DOHH2 (cell line): Measurements from ENCODE around the gene CRYBG2.
"Not testable (repeated sequence)": the region's sequence is repeated elsewhere in the genome, so short reads cannot be mapped to it uniquely, and the experiment has no call there.

Experiments used
- H3F3A ChIP-seq: fragments of 200-600 bp; sonication (generic), shearing (Covaris generic); 2 replicates; pipeline ENCODE4 v1.6.0; 2016; ENCODE audit warnings: antibody characterized with exemption, mild to moderate bottlenecking; ENCODE audit not compliant: control insufficient read depth, insufficient read depth
- H3K27ac ChIP-seq: fragments of 200-600 bp; sonication (generic); 2 replicates; pipeline ENCODE4 v1.5.1; 2014; ENCODE audit warnings: low read depth, mild to moderate bottlenecking, low read length, moderate library complexity
- H3K27me3 ChIP-seq: fragments of 200-600 bp; sonication (generic); 2 replicates; pipeline ENCODE4 v1.6.1; 2014; ENCODE audit warnings: mild to moderate bottlenecking, low read length, mixed read lengths; ENCODE audit not compliant: control insufficient read depth
- H3K36me3 ChIP-seq: fragments of 200-600 bp; sonication (generic); 2 replicates; pipeline ENCODE4 v1.6.1; 2014; ENCODE audit warnings: mild to moderate bottlenecking, low read length, moderate library complexity, mixed read lengths; ENCODE audit not compliant: control insufficient read depth
- H3K4me1 ChIP-seq: fragments of 200-600 bp; sonication (generic); 2 replicates; pipeline ENCODE4 v1.6.1; 2014; ENCODE audit warnings: mild to moderate bottlenecking, low read length, mixed read lengths; ENCODE audit not compliant: control insufficient read depth
- H3K4me2 ChIP-seq: fragments of 200-600 bp; sonication (generic); 2 replicates; pipeline ENCODE4 v1.6.0; 2014; ENCODE audit warnings: mild to moderate bottlenecking, low read length, moderate library complexity
- H3K4me3 ChIP-seq: fragments of 200-600 bp; sonication (generic); 2 replicates; pipeline ENCODE4 v1.5.1; 2014; ENCODE audit warnings: mild to moderate bottlenecking, low read length, mixed read lengths
- H3K79me2 ChIP-seq: fragments of 200-600 bp; sonication (generic); 2 replicates; pipeline ENCODE4 v1.6.1; 2014; ENCODE audit warnings: mild to moderate bottlenecking, low read length, mixed read lengths; ENCODE audit not compliant: control insufficient read depth
- H3K9me2 ChIP-seq: fragments of 200-600 bp; sonication (generic); replicated peaks from 2 replicates; pipeline ENCODE4 v1.6.1; 2014; ENCODE audit warnings: mild to moderate bottlenecking, low read length, mixed read lengths; ENCODE audit not compliant: control insufficient read depth
- H3K9me3 ChIP-seq: fragments of 200-600 bp; sonication (generic); 2 replicates; pipeline ENCODE4 v1.6.1; 2014; ENCODE audit warnings: antibody characterized with exemption, low read length, mixed read lengths; ENCODE audit not compliant: control insufficient read depth, insufficient read depth
- H4K20me1 ChIP-seq: fragments of 200-600 bp; sonication (generic); 2 replicates; pipeline ENCODE4 v1.6.0; 2014; ENCODE audit warnings: low read depth, mild to moderate bottlenecking, antibody characterized with exemption, low read length, moderate library complexity; ENCODE audit not compliant: control insufficient read depth, insufficient read depth
- EZH2phosphoT487 ChIP-seq: fragments of 200-600 bp; sonication (generic); IDR thresholded peaks from 2 replicates; pipeline ENCODE4 v1.6.1; 2017; ENCODE audit warnings: borderline replicate concordance, mild to moderate bottlenecking, antibody characterized with exemption, low read length, moderate library complexity, mixed read lengths
- TF ChIP-seq, protein P1 (sequence below): fragments of 200-600 bp; sonication (generic); IDR thresholded peaks from one replicate; pipeline ENCODE4 v1.5.1; 2014; ENCODE audit warnings: antibody characterized with exemption, mild to moderate bottlenecking, low read depth, low read length; ENCODE audit not compliant: poor library complexity, severe bottlenecking

Gene CRYBG2

DNA sequence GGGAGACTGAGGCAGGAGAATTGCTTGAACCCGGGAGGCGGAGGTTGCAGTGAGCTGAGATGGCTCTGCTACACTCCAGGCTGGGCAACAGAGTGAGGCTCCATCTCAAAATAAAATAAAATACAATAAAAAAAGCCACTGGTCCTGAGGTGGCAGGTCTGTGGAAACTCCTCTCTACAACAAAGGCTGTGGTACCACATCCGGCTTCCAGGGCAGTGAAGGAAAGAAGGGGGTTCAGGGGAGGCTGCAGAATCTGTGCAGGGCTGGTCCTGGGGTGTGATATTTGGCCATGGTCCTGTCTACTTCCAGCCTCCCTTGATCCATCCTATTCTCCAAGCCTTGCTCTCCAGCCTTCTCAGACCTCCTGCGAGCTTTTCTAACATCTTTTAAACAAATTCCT, 19.4 kb upstream of the CRYBG2 start:
- H3F3A ChIP-seq: no peaks in the 10 kb centered on the region
- no peak overlapping the region for H3K27ac ChIP-seq
- peaks cover 12% of the 10 kb centered on the region for H3K4me1 ChIP-seq
- no peaks in the 10 kb centered on the region for H4K20me1 ChIP-seq
- H3K9me3 ChIP-seq: no peaks in the 10 kb centered on the region
- H3K9me2 ChIP-seq: no peaks in the 10 kb centered on the region
- H3K79me2 ChIP-seq: no peaks in the 10 kb centered on the region
- TF ChIP-seq, protein P1, sequence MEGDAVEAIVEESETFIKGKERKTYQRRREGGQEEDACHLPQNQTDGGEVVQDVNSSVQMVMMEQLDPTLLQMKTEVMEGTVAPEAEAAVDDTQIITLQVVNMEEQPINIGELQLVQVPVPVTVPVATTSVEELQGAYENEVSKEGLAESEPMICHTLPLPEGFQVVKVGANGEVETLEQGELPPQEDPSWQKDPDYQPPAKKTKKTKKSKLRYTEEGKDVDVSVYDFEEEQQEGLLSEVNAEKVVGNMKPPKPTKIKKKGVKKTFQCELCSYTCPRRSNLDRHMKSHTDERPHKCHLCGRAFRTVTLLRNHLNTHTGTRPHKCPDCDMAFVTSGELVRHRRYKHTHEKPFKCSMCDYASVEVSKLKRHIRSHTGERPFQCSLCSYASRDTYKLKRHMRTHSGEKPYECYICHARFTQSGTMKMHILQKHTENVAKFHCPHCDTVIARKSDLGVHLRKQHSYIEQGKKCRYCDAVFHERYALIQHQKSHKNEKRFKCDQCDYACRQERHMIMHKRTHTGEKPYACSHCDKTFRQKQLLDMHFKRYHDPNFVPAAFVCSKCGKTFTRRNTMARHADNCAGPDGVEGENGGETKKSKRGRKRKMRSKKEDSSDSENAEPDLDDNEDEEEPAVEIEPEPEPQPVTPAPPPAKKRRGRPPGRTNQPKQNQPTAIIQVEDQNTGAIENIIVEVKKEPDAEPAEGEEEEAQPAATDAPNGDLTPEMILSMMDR: no peak
- no peak for TF ChIP-seq EZH2phosphoT487
- H3K27me3 ChIP-seq: peaks cover 20% of the 10 kb centered on the region
- no peak overlapping the region for H3K4me2 ChIP-seq
- no peaks in the 10 kb centered on the region for H3K36me3 ChIP-seq
- no peak overlapping the region for H3K4me3 ChIP-seq

DNA sequence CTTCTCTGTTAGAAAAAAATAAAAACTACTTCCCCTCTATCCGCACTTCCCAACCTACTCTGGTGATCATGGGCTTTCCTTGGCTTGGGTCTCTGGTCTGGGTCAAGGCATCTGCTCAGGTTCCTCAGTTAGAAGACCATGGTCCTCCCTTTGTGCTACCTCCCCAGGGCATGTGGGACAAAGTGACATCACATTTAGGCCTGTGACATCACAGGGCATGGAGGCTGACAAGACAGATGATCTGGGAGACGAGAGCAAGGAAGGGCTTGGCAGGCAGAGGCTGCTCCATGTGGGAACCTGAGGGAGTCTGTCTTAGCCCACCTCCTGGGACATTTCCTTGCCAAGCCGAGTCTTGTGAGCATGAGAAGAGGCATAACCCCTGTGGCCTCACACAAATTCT, 18.7 kb upstream of the CRYBG2 start, which contains the start of gene ZNF683:
ZNF683 (minus strand) TSS at position 140 of the 400 bp plus-strand sequence. CDS start 4,179 bp downstream, outside the sequence.
- not testable (repeated sequence) for H4K20me1 ChIP-seq, H3K36me3 ChIP-seq
- H3K27me3 ChIP-seq: peaks cover 16% of the 10 kb centered on the region

DNA sequence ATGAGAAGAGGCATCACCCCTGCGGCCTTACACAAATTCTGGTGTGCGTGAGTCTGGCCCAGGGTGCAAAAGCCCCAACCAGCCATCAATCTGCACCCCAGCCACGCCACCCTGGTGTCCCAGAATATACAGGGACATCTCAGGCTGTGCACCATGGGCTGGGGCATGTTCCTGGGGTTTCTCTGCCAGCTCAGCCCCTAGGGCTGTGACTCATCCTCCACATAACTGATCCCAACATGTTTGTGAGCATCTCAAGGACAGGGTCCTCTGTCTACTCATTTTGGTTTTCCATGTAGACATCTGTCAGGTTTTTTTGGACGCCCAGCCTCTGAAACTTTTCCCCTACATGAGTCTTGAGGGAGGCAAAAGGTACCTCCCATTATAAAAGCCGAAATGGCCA, 18.1 kb upstream of the CRYBG2 start:
- H3K9me3 ChIP-seq: no peaks in the 10 kb centered on the region
- H3K27me3 ChIP-seq: peaks cover 16% of the 10 kb centered on the region
- H4K20me1 ChIP-seq: no peaks in the 10 kb centered on the region
- H3K36me3 ChIP-seq: no peaks in the 10 kb centered on the region
- TF ChIP-seq, protein P1: no peak
- no peak for TF ChIP-seq EZH2phosphoT487
- no peak overlapping the region for H3K27ac ChIP-seq
- no peak overlapping the region for H3K4me3 ChIP-seq
- no peaks in the 10 kb centered on the region for H3K9me2 ChIP-seq
- peaks cover 12% of the 10 kb centered on the region for H3K4me1 ChIP-seq
- H3K4me2 ChIP-seq: no peak overlapping the region
- H3K79me2 ChIP-seq: no peaks in the 10 kb centered on the region
- H3F3A ChIP-seq: no peaks in the 10 kb centered on the region

More for the DNA sequence above, 18.7 kb upstream of the CRYBG2 start, which contains the start of gene ZNF683:
- H3K4me2 ChIP-seq, H3K79me2 ChIP-seq, H3F3A ChIP-seq, H3K4me3 ChIP-seq, H3K9me3 ChIP-seq, H3K9me2 ChIP-seq, H3K27ac ChIP-seq: not testable (repeated sequence)
- H3K4me1 ChIP-seq: peaks cover 12% of the 10 kb centered on the region

DNA sequence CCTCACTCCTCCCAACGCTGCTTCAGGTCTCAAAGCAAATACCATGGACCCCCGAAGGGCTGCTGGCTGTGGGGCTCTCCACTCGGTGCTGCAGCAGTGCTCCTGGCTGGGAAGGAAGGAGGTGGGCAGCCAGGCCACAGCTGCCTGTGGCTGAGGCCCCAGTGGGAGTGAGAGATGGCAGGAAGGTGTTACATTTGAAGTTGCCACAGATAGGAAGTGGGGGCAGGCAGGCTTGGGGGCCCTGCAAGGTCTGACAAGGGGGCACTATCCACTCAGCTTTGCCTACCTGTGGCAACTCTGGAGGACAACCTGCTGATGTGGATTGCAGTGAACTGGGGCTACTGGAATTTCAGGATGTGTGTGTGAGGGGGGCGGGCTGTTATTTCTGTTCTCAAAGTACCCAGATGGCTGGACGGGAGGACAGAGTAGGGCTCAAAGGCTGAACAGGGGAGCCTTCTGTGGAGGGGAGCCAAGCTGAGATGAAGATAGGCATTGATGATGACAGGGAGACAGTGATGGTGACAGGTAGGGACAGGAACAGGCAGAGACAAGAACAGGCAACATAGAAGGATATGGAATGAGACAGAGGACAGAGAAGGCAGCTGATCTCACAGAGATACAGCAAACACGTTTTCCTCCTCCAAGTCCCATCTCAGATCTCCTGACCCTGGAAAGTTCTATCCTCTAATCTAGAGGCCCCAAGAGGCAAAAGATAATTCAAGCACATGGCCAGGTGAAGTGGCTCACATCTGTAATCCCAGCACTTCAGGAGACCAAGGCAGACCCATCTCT, 16.9 kb upstream of the CRYBG2 start:
- H3K4me2 ChIP-seq: no peak overlapping the region
- H3K9me2 ChIP-seq: no peaks in the 10 kb centered on the region
- TF ChIP-seq, protein P1: no peak
- TF ChIP-seq EZH2phosphoT487: no peak

More for the DNA sequence above, 16.9 kb upstream of the CRYBG2 start:
- peaks cover 12% of the 10 kb centered on the region for H3K4me1 ChIP-seq
- no peak overlapping the region for H3K4me3 ChIP-seq
- no peaks in the 10 kb centered on the region for H3F3A ChIP-seq
- H3K9me3 ChIP-seq: no peaks in the 10 kb centered on the region
- no peaks in the 10 kb centered on the region for H3K79me2 ChIP-seq
- H4K20me1 ChIP-seq: no peaks in the 10 kb centered on the region
- no peak overlapping the region for H3K27ac ChIP-seq
- H3K36me3 ChIP-seq: no peaks in the 10 kb centered on the region
- 0 out of 2 replicates have a peak, but pooled peaks cover 7% of the 10 kb centered on the region for H3K27me3 ChIP-seq
